Esophagus squamous epithelium (tissue), 4 donors: ENCODE measurements around the gene SUN3.

ENCODE experiments used
- CTCF ChIP-seq, 6 experiments: fragments of 450-650 bp in 4 of 6; fragments of 200-600 bp in 2 of 6; sonication (generic) in 2 of 6; IDR thresholded peaks; one replicate each; pipeline ENCODE4 v1.5.1; 2016 to 2019; ENCODE audit warnings: antibody characterized with exemption in 6 of 6, mild to moderate bottlenecking in 4 of 6, moderate library complexity in 4 of 6
- POLR2A ChIP-seq, 4 donors: fragments of 450-650 bp; IDR thresholded peaks; one replicate each; pipeline ENCODE4 v1.6.1; 2017; ENCODE audit warnings: antibody characterized with exemption in 4 of 4, mild to moderate bottlenecking in 4 of 4, moderate library complexity in 3 of 4

GRCh38 chr7:47962262-47962661 lies 66.6 kb downstream of the SUN3 start:
- TF ChIP-seq CTCF (IDR thresholded peaks at IDR 0.05) (no peak), POLR2A (IDR thresholded peaks at IDR 0.05) (no peak)
